Measurements from ENCODE around the gene TSPAN10.

Gene TSPAN10

DNA sequence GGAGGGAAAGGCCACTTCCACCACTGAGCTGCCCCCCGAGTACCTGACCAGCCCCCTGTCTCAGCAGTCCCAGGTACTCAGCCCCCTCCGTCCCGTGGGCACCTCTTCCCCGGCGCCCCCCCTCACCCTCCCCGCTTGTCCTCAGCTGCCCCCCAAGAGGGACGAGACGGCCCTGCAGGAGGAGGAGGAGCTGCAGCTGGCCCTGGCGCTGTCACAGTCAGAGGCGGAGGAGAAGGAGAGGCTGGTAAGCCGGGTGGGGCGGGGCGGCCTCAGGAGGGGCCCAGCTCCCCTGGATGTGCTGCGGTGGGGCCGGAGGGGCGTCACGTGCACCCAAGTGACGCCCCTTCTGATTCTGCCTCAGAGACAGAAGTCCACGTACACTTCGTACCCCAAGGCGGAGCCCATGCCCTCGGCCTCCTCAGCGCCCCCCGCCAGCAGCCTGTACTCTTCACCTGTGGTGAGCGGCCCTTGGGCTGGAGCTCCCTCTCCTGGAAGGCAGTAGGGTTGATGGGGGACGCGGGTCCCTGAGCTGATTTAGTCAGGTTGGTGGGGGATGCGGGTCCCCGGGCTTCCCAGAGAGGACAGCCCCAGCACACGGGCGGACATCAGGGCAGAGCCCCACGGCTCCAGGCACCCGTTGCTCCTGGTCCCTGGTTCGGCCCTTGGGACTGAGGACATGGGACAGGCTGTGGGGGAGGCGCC, 56.7 kb downstream of the TSPAN10 start:
- no peak for DNase-seq (ENCODE audit: low read depth)
- H3K4me1 ChIP-seq (ENCODE audit: control insufficient read depth, insufficient read depth, low read length): no peaks in the 10 kb centered on the region
- peaks cover 97% of the 10 kb centered on the region for H3K36me3 ChIP-seq (ENCODE audit: control insufficient read depth, insufficient read depth, low read length, severe bottlenecking)
- H3K9me3 ChIP-seq (ENCODE audit: control insufficient read depth, low read length): no peaks in the 10 kb centered on the region
- no peaks in the 10 kb centered on the region for H3K27me3 ChIP-seq (replicated peaks; ENCODE audit: control insufficient read depth, insufficient read depth, low read length)
- H3K4me3 ChIP-seq (ENCODE audit: low read length): no peak overlapping the region
- H3K9ac ChIP-seq (ENCODE audit: low read length): no peak overlapping the region

DNA sequence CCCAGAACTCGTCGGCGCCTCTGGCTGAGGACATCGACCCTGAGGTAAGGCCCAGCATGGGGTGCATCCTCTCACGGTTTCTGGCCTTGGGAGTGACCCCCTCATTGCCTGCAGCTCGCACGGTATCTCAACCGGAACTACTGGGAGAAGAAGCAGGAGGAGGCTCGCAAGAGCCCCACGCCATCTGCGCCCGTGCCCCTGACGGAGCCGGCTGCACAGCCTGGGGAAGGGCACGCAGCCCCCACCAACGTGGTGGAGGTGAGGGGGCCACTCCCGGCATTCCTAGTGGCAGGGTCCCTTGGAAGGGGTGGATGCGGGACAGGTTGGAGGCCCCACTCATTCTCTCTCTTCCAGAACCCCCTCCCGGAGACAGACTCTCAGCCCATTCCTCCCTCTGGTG, 57.8 kb downstream of the TSPAN10 start:
- no peaks in the 10 kb centered on the region for H3K9me3 ChIP-seq (ENCODE audit: control insufficient read depth, low read length)
- no peaks in the 10 kb centered on the region for H3K4me1 ChIP-seq (ENCODE audit: control insufficient read depth, insufficient read depth, low read length)
- H3K27me3 ChIP-seq (replicated peaks; ENCODE audit: control insufficient read depth, insufficient read depth, low read length): no peaks in the 10 kb centered on the region
- H3K36me3 ChIP-seq (ENCODE audit: control insufficient read depth, insufficient read depth, low read length, severe bottlenecking): peaks cover 96% of the 10 kb centered on the region
- no peak for DNase-seq (ENCODE audit: low read depth)
- H3K4me3 ChIP-seq (ENCODE audit: low read length): no peak overlapping the region
- no peak overlapping the region for H3K9ac ChIP-seq (ENCODE audit: low read length)

DNA sequence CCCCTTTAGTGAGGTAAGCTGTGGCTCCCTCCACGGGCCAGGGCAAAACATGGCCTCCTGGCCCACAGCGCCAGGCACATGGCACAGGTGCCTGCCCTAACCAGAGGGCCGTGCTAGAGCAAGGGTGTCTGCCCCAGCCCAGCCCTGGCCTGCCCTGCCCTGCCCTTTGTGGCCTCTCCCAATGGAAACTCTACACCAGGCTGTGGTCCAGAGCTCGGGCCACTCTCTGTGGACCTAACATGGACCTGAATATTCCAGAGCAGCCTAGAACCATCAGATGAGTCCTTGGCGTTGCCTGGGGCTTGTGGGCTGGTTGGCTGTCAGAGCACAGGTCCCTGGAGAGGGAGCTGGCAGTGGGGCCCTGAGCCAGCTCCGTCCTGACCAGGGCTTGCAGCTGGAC, 58.2 kb downstream of the TSPAN10 start:
- no peak for DNase-seq (ENCODE audit: low read depth)
- Histone ChIP-seq H3K27me3 (replicated peaks; ENCODE audit: control insufficient read depth, insufficient read depth, low read length) (no peaks in the 10 kb centered on the region), H3K9me3 (ENCODE audit: control insufficient read depth, low read length) (no peaks in the 10 kb centered on the region), H3K4me1 (ENCODE audit: control insufficient read depth, insufficient read depth, low read length) (no peaks in the 10 kb centered on the region), H3K9ac (ENCODE audit: low read length) (no peak overlapping the region), H3K4me3 (ENCODE audit: low read length) (no peak overlapping the region), H3K36me3 (ENCODE audit: control insufficient read depth, insufficient read depth, low read length, severe bottlenecking) (peaks cover 92% of the 10 kb centered on the region)

DNA sequence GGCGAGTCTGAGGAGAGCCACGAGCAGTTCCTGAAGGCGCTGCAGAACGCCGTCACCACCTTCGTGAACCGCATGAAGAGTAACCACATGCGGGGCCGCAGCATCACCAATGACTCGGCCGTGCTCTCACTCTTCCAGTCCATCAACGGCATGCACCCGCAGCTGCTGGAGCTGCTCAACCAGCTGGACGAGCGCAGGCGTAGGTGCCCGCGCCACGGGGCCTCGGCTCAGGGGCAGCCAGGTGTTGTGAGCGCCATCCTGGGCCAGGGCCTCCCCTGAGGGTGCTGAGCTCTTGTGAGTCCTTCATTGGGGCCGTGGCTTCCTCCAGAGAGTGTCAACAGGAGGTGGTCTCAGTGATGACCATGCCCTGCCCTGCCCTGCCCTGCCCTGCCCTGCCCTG, 58.8 kb downstream of the TSPAN10 start:
- Histone ChIP-seq H3K9ac (ENCODE audit: low read length) (no peak overlapping the region), H3K4me3 (ENCODE audit: low read length) (no peak overlapping the region), H3K27me3 (replicated peaks; ENCODE audit: control insufficient read depth, insufficient read depth, low read length) (no peaks in the 10 kb centered on the region), H3K36me3 (ENCODE audit: control insufficient read depth, insufficient read depth, low read length, severe bottlenecking) (peaks cover 89% of the 10 kb centered on the region), H3K4me1 (ENCODE audit: control insufficient read depth, insufficient read depth, low read length) (no peaks in the 10 kb centered on the region), H3K9me3 (ENCODE audit: control insufficient read depth, low read length) (no peaks in the 10 kb centered on the region)
- DNase-seq (ENCODE audit: low read depth): no peak

DNA sequence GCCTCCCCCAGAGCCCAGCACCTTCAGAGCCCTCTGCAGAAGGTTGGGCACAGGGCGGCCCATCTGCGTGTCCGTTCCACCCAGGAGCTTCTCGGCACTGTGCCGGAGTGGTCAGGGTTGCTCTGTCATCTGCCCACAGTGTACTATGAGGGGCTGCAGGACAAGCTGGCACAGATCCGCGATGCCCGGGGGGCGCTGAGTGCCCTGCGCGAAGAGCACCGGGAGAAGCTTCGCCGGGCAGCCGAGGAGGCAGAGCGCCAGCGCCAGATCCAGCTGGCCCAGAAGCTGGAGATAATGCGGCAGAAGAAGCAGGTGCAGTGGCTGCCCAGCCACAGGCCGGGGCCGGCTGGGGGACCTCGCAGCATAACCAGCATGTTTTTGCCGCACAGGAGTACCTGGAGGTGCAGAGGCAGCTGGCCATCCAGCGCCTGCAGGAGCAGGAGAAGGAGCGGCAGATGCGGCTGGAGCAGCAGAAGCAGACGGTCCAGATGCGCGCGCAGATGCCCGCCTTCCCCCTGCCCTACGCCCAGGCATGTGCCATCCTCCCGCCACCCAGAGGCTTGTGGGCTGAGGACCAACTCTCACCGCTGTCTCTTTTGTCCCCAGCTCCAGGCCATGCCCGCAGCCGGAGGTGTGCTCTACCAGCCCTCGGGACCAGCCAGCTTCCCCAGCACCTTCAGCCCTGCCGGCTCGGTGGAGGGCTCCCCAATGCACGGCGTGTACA, 59.4 kb downstream of the TSPAN10 start:
- Histone ChIP-seq H3K27me3 (replicated peaks; ENCODE audit: control insufficient read depth, insufficient read depth, low read length) (no peaks in the 10 kb centered on the region), H3K4me3 (ENCODE audit: low read length) (no peak overlapping the region), H3K9ac (ENCODE audit: low read length) (no peak overlapping the region), H3K4me1 (ENCODE audit: control insufficient read depth, insufficient read depth, low read length) (peaks cover 3% of the 10 kb centered on the region), H3K36me3 (ENCODE audit: control insufficient read depth, insufficient read depth, low read length, severe bottlenecking) (peaks cover 89% of the 10 kb centered on the region), H3K9me3 (ENCODE audit: control insufficient read depth, low read length) (no peaks in the 10 kb centered on the region)
- no peak for DNase-seq (ENCODE audit: low read depth)

DNA sequence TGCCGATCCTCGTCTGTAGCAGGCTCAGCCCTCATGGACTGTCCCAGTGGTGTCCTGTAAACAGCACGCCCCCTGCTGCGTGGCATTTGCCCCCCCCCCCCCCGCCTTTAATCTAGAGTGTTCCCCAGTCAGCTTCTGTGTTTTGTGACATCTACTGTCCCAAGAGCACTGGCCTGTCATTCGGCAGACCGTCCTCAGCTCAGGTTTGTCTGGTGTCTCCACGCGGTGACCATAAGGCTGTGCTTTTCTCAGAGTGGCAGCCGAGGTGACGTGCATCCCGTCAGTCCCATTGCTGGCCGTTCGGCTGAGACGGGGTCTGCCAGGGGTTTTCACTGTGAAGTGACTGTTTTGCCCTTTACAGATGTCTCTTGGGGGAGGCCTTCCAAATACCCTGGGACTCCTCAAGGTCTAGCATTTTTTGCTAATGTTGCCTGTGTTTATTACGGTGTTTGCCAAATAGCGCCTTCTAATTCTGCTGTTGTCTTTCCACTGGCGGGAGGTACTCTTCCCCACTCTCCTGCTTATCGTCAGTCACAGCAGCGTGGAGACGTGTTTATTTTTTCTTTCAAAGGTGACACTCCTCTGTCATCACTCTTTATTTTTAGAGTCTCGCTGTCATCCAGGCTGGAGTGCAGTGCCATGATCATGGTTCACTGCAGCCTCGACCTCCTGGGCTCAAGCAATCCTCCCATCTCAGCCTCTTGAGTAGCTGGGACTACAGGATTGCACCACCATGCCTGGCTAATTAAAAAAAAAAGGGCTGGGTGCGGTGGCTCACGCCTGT, 60.5 kb downstream of the TSPAN10 start:
- Histone ChIP-seq H3K9me3 (ENCODE audit: control insufficient read depth, low read length) (no peaks in the 10 kb centered on the region), H3K36me3 (ENCODE audit: control insufficient read depth, insufficient read depth, low read length, severe bottlenecking) (peaks cover 82% of the 10 kb centered on the region), H3K9ac (ENCODE audit: low read length) (no peak overlapping the region), H3K4me3 (ENCODE audit: low read length) (no peak overlapping the region), H3K27me3 (replicated peaks; ENCODE audit: control insufficient read depth, insufficient read depth, low read length) (no peaks in the 10 kb centered on the region), H3K4me1 (ENCODE audit: control insufficient read depth, insufficient read depth, low read length) (peaks cover 14% of the 10 kb centered on the region)
- no peak for DNase-seq (ENCODE audit: low read depth)

All from adipocyte (in vitro differentiated cells).